Nephron progenitor cell (in vitro differentiated cells): Measurements from ENCODE around the gene POU6F1.

Experiments used
- DNase-seq: peaks from one replicate; pipeline ENCODE4 v3.0.0; 2021
- H3K27ac Mint-ChIP-seq: 2 replicates; pipeline ENCODE4 v1.8.0; 2021; ENCODE audit warnings: mild to moderate bottlenecking, moderate library complexity, mixed read lengths
- H3K27me3 Mint-ChIP-seq: 2 replicates; pipeline ENCODE4 v1.8.0; 2021; ENCODE audit warnings: mild to moderate bottlenecking, low read depth, mixed read lengths; ENCODE audit not compliant: poor library complexity
- H3K36me3 Mint-ChIP-seq: 2 replicates; pipeline ENCODE4 v1.8.0; 2021; ENCODE audit warnings: low read depth, mixed read lengths
- H3K4me1 Mint-ChIP-seq: 2 replicates; pipeline ENCODE4 v1.8.0; 2021; ENCODE audit warnings: mixed read lengths
- H3K4me3 Mint-ChIP-seq: 2 replicates; pipeline ENCODE4 v1.8.0; 2021; ENCODE audit warnings: mild to moderate bottlenecking, moderate library complexity, mixed read lengths
- H3K9me3 Mint-ChIP-seq: 2 replicates; pipeline ENCODE4 v1.8.0; 2021; ENCODE audit warnings: mild to moderate bottlenecking, moderate library complexity, mixed read lengths
- TF ChIP-seq, protein P1 (sequence below): fragments of 200-600 bp; sonication (generic); IDR thresholded peaks from 2 replicates; pipeline ENCODE4 v1.5.0; 2021; ENCODE audit warnings: antibody characterized with exemption

POU6F1 gene

DNA sequence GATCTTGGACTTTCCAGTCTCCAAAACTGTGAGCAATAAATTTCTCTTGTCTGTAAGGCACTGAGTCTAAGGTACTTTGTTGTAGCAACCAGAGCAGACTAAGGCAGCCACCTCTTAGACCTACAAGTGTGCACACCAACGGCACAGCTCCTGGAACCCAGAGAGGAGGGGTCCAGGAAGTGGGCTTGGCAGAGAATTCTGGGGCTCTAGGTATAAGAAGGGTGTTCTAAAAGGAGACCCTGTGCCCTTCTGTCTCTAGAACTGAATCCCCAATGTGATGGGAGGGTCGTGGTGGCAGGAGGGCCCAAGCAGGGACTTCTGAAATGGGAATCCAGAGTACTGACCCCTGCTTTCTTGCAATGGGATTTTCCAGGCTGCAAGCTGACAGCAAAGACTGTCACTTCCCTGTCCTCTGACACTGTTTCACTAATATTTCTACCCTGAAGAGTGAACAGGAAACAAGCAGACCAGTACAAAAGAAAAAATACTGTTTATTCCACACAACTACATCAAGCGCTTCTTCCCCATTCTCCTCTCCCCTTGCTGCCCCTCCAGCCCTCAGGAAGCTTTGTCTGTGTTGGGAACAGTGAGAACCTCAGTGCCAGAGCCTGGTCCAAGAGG is 31.3 kb downstream of the POU6F1 start:
- no peaks in the 10 kb centered on the region for H3K9me3 Mint-ChIP-seq
- peaks cover 48% of the 10 kb centered on the region for H3K4me1 Mint-ChIP-seq
- H3K4me3 Mint-ChIP-seq = no peak overlapping the region
- DNase-seq = no peak
- peaks cover 13% of the 10 kb centered on the region for H3K27me3 Mint-ChIP-seq
- H3K36me3 Mint-ChIP-seq = no peaks in the 10 kb centered on the region
- TF ChIP-seq, protein P1, sequence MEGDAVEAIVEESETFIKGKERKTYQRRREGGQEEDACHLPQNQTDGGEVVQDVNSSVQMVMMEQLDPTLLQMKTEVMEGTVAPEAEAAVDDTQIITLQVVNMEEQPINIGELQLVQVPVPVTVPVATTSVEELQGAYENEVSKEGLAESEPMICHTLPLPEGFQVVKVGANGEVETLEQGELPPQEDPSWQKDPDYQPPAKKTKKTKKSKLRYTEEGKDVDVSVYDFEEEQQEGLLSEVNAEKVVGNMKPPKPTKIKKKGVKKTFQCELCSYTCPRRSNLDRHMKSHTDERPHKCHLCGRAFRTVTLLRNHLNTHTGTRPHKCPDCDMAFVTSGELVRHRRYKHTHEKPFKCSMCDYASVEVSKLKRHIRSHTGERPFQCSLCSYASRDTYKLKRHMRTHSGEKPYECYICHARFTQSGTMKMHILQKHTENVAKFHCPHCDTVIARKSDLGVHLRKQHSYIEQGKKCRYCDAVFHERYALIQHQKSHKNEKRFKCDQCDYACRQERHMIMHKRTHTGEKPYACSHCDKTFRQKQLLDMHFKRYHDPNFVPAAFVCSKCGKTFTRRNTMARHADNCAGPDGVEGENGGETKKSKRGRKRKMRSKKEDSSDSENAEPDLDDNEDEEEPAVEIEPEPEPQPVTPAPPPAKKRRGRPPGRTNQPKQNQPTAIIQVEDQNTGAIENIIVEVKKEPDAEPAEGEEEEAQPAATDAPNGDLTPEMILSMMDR = no peak
- H3K27ac Mint-ChIP-seq = peak overlapping the region; percentile 87

DNA sequence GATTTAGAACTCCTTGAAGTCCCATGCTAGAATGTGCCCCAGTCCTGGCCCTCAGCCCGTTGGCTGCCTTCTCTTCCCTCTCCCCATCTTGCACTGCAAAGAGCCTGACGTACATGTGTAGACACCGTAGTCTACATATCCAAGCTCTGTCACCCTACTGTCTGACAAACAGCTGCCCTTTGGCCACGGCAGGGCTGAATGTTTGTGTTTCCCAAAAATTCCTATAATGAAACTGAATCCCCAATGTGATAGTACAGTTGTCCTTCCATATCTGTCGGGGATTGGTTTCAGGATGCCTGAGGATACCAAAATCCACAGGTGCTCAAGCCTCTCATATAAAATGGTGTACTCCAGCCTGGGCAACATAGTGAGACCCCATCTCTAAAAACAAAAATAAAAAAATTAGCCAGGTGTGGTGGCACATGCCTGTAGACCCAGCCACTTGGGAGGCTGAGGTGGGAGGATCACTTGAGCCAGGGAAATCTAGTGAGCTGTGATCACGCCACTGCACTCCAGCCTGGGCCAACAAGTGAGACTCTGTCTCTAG is 32.6 kb downstream of the POU6F1 start:
- no peak overlapping the region for H3K27ac Mint-ChIP-seq
- H3K4me3 Mint-ChIP-seq = no peak overlapping the region
- H3K9me3 Mint-ChIP-seq = no peaks in the 10 kb centered on the region
- no peaks in the 10 kb centered on the region for H3K36me3 Mint-ChIP-seq
- TF ChIP-seq, protein P1 = no peak
- H3K4me1 Mint-ChIP-seq = peaks cover 47% of the 10 kb centered on the region
- DNase-seq = no peak
- peaks cover 10% of the 10 kb centered on the region for H3K27me3 Mint-ChIP-seq

DNA sequence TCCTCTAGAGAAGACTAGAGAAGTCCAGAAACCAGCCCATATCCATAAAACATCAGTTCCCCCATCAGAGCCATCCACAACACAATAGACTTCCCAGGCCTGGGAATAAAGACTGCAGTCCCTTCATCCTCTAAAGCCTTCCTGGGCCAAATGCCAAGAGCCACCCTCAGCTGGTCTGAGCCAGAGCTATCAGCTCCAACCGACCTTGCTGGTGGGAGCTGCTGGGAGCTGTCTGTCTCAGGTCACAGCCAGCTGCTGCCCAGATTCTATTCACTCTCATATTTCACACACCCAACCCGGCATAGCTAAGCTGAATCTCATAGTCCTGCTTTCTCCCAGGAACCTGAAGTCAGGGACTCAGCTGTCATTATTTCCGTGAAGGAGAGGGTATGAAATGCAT is 34.0 kb downstream of the POU6F1 start:
- Mint-ChIP-seq H3K27ac (peak overlapping the region; percentile 38), H3K4me3 (no peak overlapping the region), H3K4me1 (peaks cover 39% of the 10 kb centered on the region), H3K9me3 (no peaks in the 10 kb centered on the region), H3K27me3 (peaks cover 11% of the 10 kb centered on the region), H3K36me3 (no peaks in the 10 kb centered on the region)
- no peak for DNase-seq
- TF ChIP-seq, protein P1 = no peak

DNA sequence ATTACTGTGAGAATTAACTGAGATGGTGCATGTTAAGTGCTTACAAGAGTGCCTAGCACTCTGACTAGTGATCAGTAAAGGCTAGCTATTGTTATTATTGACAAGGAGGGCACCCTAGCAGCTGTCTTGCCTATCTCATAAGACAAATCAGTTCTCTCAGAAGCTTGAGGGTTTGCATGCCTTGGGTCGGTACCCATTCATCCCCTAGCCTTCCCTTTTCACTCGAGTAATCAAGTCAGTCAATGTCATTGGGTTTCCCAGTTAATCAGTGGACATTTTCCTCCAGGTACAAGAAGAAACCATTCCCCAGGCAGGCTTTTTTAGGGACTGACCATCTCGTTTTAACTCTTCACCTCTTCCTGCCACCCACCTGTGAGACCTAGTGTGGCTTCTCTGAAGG is 34.5 kb downstream of the POU6F1 start:
- H3K4me1 Mint-ChIP-seq = peaks cover 35% of the 10 kb centered on the region
- H3K27me3 Mint-ChIP-seq = peaks cover 11% of the 10 kb centered on the region
- H3K4me3 Mint-ChIP-seq = no peak overlapping the region
- H3K27ac Mint-ChIP-seq = peak overlapping the region; percentile 38
- TF ChIP-seq, protein P1 = no peak
- no peaks in the 10 kb centered on the region for H3K36me3 Mint-ChIP-seq
- DNase-seq = no peak
- H3K9me3 Mint-ChIP-seq = no peaks in the 10 kb centered on the region

DNA sequence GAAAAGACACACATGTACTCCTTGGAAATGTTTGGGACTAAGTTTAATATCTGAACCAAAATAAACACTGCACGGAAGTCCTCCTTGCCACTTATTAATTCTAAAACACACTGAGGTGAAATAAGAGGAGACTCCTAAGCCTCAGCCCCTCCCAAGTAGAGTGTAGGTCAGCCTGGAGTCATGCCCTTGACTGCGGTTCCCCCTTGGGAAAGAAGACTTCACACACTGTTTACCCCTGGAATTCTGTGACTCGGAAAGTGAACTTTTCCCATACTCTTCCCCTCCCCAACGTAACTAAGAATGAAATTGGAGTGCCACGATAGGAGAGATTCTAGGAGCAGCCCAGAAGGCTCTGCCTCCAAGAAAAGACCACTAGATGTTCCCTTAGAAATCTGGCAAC is 36.3 kb downstream of the POU6F1 start:
- Mint-ChIP-seq H3K9me3 (no peaks in the 10 kb centered on the region), H3K36me3 (no peaks in the 10 kb centered on the region), H3K27me3 (peaks cover 19% of the 10 kb centered on the region), H3K27ac (no peak overlapping the region), H3K4me3 (no peak overlapping the region), H3K4me1 (peaks cover 17% of the 10 kb centered on the region)
- no peak for DNase-seq
- TF ChIP-seq, protein P1 = no peak

DNA sequence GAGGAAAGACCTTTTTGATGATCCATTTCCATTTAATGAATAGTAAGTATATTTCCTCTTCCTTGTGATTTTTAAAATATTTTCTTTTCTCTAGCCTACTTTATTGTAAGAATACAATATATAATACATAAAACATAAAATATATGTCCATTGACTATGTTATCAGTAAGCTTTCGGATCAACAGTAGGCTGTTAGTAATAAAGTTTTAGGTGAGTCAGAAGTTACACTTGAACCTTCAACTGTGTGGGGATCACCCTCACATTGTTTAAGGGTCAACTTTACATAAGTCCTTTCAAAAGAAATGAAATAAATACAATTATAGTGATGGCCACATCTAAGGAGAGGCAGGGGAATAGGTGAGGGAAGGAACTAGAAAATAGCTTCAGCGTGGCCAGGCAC is 40.0 kb downstream of the POU6F1 start:
- no peak overlapping the region for H3K4me3 Mint-ChIP-seq
- no peak overlapping the region for H3K27ac Mint-ChIP-seq
- no peaks in the 10 kb centered on the region for H3K9me3 Mint-ChIP-seq

More for the DNA sequence above, 40.0 kb downstream of the POU6F1 start:
- TF ChIP-seq, protein P1 = no peak
- no peaks in the 10 kb centered on the region for H3K36me3 Mint-ChIP-seq
- peaks cover 31% of the 10 kb centered on the region for H3K27me3 Mint-ChIP-seq
- DNase-seq = no peak
- H3K4me1 Mint-ChIP-seq = peaks cover 8% of the 10 kb centered on the region
